HL-60 (cell line): ENCODE measurements around the gene LRRC3.

Experiments
- CTCF ChIP-seq: IDR thresholded peaks from one replicate; pipeline ENCODE4 v1.5.1; 2011; ENCODE audit warnings: low read length, control low read depth, inconsistent platforms; ENCODE audit not compliant: insufficient read depth
- GABPA ChIP-seq: IDR thresholded peaks from 2 replicates; pipeline ENCODE4 v1.6.1; 2012; ENCODE audit warnings: low read depth
- POLR2AphosphoS5 ChIP-seq: IDR thresholded peaks from 2 replicates; pipeline ENCODE4 v1.6.1; 2012; ENCODE audit warnings: low read depth
- SPI1 ChIP-seq: IDR thresholded peaks from 2 replicates; pipeline ENCODE4 v1.6.1; 2012; ENCODE audit warnings: low read depth, mild to moderate bottlenecking, borderline replicate concordance
- TF ChIP-seq, protein P1 (sequence below): IDR thresholded peaks from 2 replicates; pipeline ENCODE4 v1.6.1; 2012; ENCODE audit warnings: low read depth; ENCODE audit not compliant: insufficient replicate concordance

GRCh38 chr21:44462086-44462833 is 7.0 kb downstream of the LRRC3 start:
- TF ChIP-seq CTCF (no peak), SPI1 (no peak), POLR2AphosphoS5 (no peak), GABPA (no peak)
- TF ChIP-seq, protein P1, sequence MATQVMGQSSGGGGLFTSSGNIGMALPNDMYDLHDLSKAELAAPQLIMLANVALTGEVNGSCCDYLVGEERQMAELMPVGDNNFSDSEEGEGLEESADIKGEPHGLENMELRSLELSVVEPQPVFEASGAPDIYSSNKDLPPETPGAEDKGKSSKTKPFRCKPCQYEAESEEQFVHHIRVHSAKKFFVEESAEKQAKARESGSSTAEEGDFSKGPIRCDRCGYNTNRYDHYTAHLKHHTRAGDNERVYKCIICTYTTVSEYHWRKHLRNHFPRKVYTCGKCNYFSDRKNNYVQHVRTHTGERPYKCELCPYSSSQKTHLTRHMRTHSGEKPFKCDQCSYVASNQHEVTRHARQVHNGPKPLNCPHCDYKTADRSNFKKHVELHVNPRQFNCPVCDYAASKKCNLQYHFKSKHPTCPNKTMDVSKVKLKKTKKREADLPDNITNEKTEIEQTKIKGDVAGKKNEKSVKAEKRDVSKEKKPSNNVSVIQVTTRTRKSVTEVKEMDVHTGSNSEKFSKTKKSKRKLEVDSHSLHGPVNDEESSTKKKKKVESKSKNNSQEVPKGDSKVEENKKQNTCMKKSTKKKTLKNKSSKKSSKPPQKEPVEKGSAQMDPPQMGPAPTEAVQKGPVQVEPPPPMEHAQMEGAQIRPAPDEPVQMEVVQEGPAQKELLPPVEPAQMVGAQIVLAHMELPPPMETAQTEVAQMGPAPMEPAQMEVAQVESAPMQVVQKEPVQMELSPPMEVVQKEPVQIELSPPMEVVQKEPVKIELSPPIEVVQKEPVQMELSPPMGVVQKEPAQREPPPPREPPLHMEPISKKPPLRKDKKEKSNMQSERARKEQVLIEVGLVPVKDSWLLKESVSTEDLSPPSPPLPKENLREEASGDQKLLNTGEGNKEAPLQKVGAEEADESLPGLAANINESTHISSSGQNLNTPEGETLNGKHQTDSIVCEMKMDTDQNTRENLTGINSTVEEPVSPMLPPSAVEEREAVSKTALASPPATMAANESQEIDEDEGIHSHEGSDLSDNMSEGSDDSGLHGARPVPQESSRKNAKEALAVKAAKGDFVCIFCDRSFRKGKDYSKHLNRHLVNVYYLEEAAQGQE = no peak
